ENCODE measurements around the gene CCDC183. TPM values are rescaled to one million over a fixed set of nuclear protein-coding genes. Genes with fewer than 3 reads are reported as not detected.
A peak's percentile ranks its signal among the peaks of the same experiment; 100 is the strongest.
"Not testable (repeated sequence)": the region's sequence is repeated elsewhere in the genome, so short reads cannot be mapped to it uniquely, and the experiment has no call there.

Gene CCDC183
- total and polyA plus RNA-seq, 10 of the 15 experiments (the other 5 are each of a cell fraction or from before 2014, with no cell fraction given) = 0.04 to 1.2 (median 0.55) TPM; not detected in 5

DNA sequence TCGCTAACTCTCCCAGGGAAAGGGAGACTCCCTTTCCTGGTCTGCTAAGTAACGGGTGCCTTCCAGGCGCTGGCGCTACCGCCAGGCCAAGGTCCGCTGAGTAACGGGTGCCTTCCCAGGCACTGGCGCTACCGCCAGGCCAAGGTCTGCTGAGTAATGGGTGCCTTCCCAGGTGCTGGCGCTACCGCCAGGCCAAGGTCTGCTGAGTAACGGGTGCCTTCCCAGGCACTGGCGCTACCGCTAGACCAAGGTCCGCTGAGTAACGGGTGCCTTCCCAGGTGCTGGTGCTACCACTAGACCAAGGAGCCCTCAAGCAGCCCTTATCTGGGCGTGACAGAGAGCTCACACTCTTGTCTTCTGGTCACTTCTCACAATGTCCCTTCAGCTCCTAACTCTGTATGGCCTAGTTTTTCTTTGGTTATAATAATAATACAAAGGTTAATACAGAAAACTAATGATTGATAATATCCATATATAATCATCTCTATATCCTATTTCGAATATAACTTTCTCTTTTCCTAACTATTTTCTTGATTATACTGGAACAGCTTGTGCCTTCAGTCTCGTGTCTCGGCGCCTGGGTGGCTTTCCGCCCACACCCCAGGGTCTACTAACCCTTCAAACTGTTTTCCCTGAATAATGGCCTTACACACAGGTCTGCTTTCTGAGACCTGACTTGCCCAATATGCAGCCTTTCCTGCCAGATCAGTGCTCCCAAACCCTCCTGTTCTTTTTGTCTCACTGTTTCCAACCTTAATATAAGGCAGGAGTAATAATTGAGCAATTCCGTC is 10.4 kb upstream of the CCDC183 start:
- ChIA-PET RAD21 (ENCODE audit: unreplicated experiment) (interaction anchor here (0.8 to 4.1 kb wide), 3 partner anchors 18 to 249 kb away, joined by 3 to 28 read pairs (median 6); no protein-coding TSS in a partner anchor), SMC1A (ENCODE audit: uncharacterized antibody, unreplicated experiment) (interaction anchor here (0.6 to 3.7 kb wide), 2 partner anchors 17 to 20 kb away, joined by 3 to 23 read pairs; no protein-coding TSS in a partner anchor), POLR2A (interaction anchor here (0.5 to 1.5 kb wide), 3 partner anchors 31 to 364 kb away, joined by 3 to 6 read pairs (median 3); no protein-coding TSS in a partner anchor), CTCF (interaction anchor here (0.8 to 13.1 kb wide), 11 partner anchors 8 to 437 kb away, joined by 3 to 163 read pairs (median 4); partner anchors contain the start of genes AJM1 and RNF208)
- H3K79me2 ChIP-seq (ENCODE audit: control insufficient read depth, insufficient read depth, low read length); BruUV-seq (replicated peaks); H3K36me3 ChIP-seq (ENCODE audit: control insufficient read depth in 2 of 2, insufficient read depth in 2 of 2, low read length in 1 of 2); H4K20me1 ChIP-seq (ENCODE audit: control insufficient read depth, insufficient read depth); H3K9ac ChIP-seq (ENCODE audit: control insufficient read depth, insufficient read depth, low read length); DNase-seq (ENCODE audit: low read depth, low spot score); H3K4me3 ChIP-seq; ATAC-seq; H3K27me3 ChIP-seq (replicated peaks in 1 of 2; ENCODE audit: control insufficient read depth in 2 of 2, insufficient read depth in 2 of 2, low read length in 1 of 2); H3K27ac ChIP-seq (ENCODE audit: control insufficient read depth, insufficient read depth); FAIRE-seq; H3K4me1 ChIP-seq (ENCODE audit: control insufficient read depth, insufficient read depth, low read length); H3K9me3 ChIP-seq (replicated peaks; ENCODE audit: control insufficient read depth, insufficient read depth, low read length); H3K4me2 ChIP-seq (ENCODE audit: control insufficient read depth, insufficient read depth); in situ Hi-C loops (cut with MboI); H2AFZ ChIP-seq (ENCODE audit: control insufficient read depth, low read depth, low read length): not testable (repeated sequence)
- TF ChIP-seq, protein P1, sequence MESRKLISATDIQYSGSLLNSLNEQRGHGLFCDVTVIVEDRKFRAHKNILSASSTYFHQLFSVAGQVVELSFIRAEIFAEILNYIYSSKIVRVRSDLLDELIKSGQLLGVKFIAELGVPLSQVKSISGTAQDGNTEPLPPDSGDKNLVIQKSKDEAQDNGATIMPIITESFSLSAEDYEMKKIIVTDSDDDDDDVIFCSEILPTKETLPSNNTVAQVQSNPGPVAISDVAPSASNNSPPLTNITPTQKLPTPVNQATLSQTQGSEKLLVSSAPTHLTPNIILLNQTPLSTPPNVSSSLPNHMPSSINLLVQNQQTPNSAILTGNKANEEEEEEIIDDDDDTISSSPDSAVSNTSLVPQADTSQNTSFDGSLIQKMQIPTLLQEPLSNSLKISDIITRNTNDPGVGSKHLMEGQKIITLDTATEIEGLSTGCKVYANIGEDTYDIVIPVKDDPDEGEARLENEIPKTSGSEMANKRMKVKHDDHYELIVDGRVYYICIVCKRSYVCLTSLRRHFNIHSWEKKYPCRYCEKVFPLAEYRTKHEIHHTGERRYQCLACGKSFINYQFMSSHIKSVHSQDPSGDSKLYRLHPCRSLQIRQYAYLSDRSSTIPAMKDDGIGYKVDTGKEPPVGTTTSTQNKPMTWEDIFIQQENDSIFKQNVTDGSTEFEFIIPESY (IDR thresholded peaks at IDR 0.05) = peak; percentile 94
- intact Hi-C loops (cut with micrococcal nuclease; ENCODE audit: unreplicated experiment) = loop anchor here (5.0 kb wide), 1 partner anchor 452 kb away; no protein-coding TSS in a partner anchor
- WGBS (ENCODE audit: insufficient coverage, insufficient replicate concordance, low lambda C conversion rate, missing lambda C conversion rate) = 24% methylated on average over 23 of the region's 23 CpGs

DNA sequence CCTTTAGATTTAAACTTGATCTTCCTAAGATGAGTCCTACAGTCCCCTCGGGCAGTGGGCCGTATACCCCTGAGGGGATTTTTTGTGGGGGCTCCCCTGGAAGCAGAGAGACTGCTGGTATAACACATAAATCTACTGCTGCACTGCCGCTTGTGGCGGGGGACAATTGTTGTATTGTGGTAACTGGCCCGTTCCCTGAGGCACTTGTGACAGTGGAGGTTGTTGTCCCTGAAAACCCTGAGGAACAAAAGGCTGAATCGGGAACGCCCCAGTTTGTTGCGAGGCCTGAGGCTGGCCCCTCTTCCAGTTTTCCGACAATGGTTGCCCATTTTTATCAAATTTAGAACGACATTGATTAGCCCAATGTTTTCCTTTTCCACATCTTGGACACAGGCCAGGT is 9.7 kb upstream of the CCDC183 start:
- no peak overlapping the region for H3K4me2 ChIP-seq (ENCODE audit: control insufficient read depth, insufficient read depth)
- no peak overlapping the region for H3K27ac ChIP-seq (ENCODE audit: control insufficient read depth, insufficient read depth)
- H3K9me3 ChIP-seq (replicated peaks; ENCODE audit: control insufficient read depth, insufficient read depth, low read length) = no peaks in the 10 kb centered on the region
- ChIA-PET POLR2A (interaction anchor here (1.5 kb wide), 1 partner anchor 30 kb away, joined by 3 read pairs; no protein-coding TSS in a partner anchor), SMC1A (ENCODE audit: uncharacterized antibody, unreplicated experiment) (interaction anchor here (0.6 to 3.7 kb wide), 3 partner anchors 18 to 249 kb away, joined by 3 to 23 read pairs (median 20); no protein-coding TSS in a partner anchor), CTCF (interaction anchor here (0.8 to 13.1 kb wide), 11 partner anchors 8 to 450 kb away, joined by 3 to 163 read pairs (median 4); partner anchors contain the start of gene RNF208), RAD21 (ENCODE audit: unreplicated experiment) (interaction anchor here (1.9 to 4.1 kb wide), 2 partner anchors 19 to 249 kb away, joined by 6 to 28 read pairs; no protein-coding TSS in a partner anchor)
- ATAC-seq (no peak), FAIRE-seq (no peak), DNase-seq (ENCODE audit: low read depth, low spot score) (no peak)
- in situ Hi-C loops (cut with MboI) (no loop called here), intact Hi-C loops (cut with micrococcal nuclease; ENCODE audit: unreplicated experiment) (loop anchor here (5.0 kb wide), 1 partner anchor 451 kb away; no protein-coding TSS in a partner anchor)
- WGBS (ENCODE audit: insufficient coverage, insufficient replicate concordance, low lambda C conversion rate, missing lambda C conversion rate) = 28% methylated on average over 10 of the region's 10 CpGs
- no peak overlapping the region for H3K4me3 ChIP-seq
- H3K4me1 ChIP-seq (ENCODE audit: control insufficient read depth, insufficient read depth, low read length) = peaks cover 3% of the 10 kb centered on the region
- no peaks in the 10 kb centered on the region; a peak in 1 of 4 replicates for H3K27me3 ChIP-seq (replicated peaks in 1 of 2; ENCODE audit: control insufficient read depth in 2 of 2, insufficient read depth in 2 of 2, low read length in 1 of 2)
- no peaks in the 10 kb centered on the region for H4K20me1 ChIP-seq (ENCODE audit: control insufficient read depth, insufficient read depth)
- H3K36me3 ChIP-seq (ENCODE audit: control insufficient read depth in 2 of 2, insufficient read depth in 2 of 2, low read length in 1 of 2) = no peaks in the 10 kb centered on the region
- no peaks in the 10 kb centered on the region; the same call in 1 of the 2 replicates for H3K79me2 ChIP-seq (ENCODE audit: control insufficient read depth, insufficient read depth, low read length)
- H2AFZ ChIP-seq (ENCODE audit: control insufficient read depth, low read depth, low read length) = no peak overlapping the region
- H3K9ac ChIP-seq (ENCODE audit: control insufficient read depth, insufficient read depth, low read length) = no peak overlapping the region
- BruUV-seq (replicated peaks) = no TSS peak
- TF ChIP-seq KLF5 (IDR thresholded peaks at IDR 0.05; ENCODE audit: partially characterized antibody) (no peak), IKZF2 (IDR thresholded peaks at IDR 0.05) (no peak), NR2F1 (conservative IDR thresholded peaks at IDR 0.05) (no peak), MXI1 (IDR thresholded peaks at IDR 0.05; ENCODE audit: low read depth, low read length) (no peak), TCF12 (IDR thresholded peaks at IDR 0.05; ENCODE audit: low read depth, low read length) (no peak), EP300 (IDR thresholded peaks at IDR 0.05; ENCODE audit: borderline replicate concordance in 1 of 2, control insufficient read depth in 1 of 2, low read depth in 2 of 2, low read length in 2 of 2) (no peak)
- TF ChIP-seq, protein P2, sequence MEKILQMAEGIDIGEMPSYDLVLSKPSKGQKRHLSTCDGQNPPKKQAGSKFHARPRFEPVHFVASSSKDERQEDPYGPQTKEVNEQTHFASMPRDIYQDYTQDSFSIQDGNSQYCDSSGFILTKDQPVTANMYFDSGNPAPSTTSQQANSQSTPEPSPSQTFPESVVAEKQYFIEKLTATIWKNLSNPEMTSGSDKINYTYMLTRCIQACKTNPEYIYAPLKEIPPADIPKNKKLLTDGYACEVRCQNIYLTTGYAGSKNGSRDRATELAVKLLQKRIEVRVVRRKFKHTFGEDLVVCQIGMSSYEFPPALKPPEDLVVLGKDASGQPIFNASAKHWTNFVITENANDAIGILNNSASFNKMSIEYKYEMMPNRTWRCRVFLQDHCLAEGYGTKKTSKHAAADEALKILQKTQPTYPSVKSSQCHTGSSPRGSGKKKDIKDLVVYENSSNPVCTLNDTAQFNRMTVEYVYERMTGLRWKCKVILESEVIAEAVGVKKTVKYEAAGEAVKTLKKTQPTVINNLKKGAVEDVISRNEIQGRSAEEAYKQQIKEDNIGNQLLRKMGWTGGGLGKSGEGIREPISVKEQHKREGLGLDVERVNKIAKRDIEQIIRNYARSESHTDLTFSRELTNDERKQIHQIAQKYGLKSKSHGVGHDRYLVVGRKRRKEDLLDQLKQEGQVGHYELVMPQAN (conservative IDR thresholded peaks at IDR 0.05) = no peak
